Measurements from ENCODE around the gene KIAA1958.

- TF ChIP-seq REST (IDR thresholded peaks at IDR 0.05; ENCODE audit: low read depth) (no peak), CEBPB (IDR thresholded peaks at IDR 0.05) (no peak), RAD21 (IDR thresholded peaks at IDR 0.05; ENCODE audit: low read depth) (no peak), MAX (IDR thresholded peaks at IDR 0.05) (no peak), USF1 (IDR thresholded peaks at IDR 0.05) (no peak), EGR1 (IDR thresholded peaks at IDR 0.05) (no peak), YY1 (IDR thresholded peaks at IDR 0.05; ENCODE audit: low read depth) (no peak), ZBTB7A (IDR thresholded peaks at IDR 0.05; ENCODE audit: low read depth) (no peak), FOXM1 (IDR thresholded peaks at IDR 0.05; ENCODE audit: borderline replicate concordance, low read depth) (no peak), CREB1 (IDR thresholded peaks at IDR 0.05; ENCODE audit: low read depth) (no peak), NFIC (IDR thresholded peaks at IDR 0.05) (no peak), TEAD4 (IDR thresholded peaks at IDR 0.05) (no peak), TAF1 (IDR thresholded peaks at IDR 0.05; ENCODE audit: low read depth) (no peak)
Measured at GRCh38 chr9:112623198-112623597, 136.6 kb downstream of the KIAA1958 start.

All from Ishikawa (cell line).